ENCODE data around the gene RHOT1.
"Not testable (repeated sequence)": the region's sequence is repeated elsewhere in the genome, so short reads cannot be mapped to it uniquely, and the experiment has no call there.

The RHOT1 gene

DNA sequence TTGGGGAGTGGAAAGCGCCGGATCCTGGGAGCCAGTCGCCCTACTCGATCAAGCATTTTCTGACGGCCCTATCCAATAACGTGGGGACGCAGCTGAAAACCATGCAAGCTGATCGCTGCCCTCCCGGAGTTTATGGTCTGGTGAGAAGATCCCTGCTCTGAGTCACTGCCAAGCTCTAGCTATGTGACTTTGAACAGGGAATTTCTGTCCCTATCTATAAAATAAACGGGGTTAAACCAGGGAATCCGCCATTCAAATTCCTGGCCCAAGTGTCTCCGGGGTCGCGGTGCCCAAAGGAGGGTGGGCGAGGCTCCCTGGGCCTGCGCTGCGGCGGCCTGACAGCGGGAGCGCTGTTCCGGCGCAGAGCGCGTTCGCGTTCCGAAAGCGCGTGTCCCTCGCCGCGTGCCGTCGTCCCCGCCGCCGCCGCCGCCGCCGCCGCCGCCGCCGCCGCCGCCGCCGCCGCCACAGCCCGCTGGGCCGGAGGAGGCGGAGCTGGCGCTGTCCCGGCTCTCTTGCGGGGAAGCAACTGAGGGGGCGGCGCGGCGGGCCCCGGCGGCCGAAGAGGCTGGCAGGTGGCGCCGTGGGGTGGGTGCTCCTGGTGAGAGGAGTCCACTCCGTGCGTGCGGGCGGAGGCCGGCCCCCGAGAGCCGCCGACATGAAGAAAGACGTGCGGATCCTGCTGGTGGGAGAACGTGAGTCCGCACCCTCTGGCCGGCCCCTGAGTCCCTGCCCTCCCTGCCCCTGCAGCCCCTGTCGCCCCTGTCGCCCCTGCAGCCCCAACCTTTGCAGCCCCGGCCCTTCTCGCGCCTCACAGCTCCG, at the start of gene RHOT1:
Gene RHOT1, plus strand, starts transcription at position 465 of the 819 bp plus-strand sequence. Its CDS starts 191 bp downstream, at position 656.
- DNase-seq: peak; percentile 71

DNA sequence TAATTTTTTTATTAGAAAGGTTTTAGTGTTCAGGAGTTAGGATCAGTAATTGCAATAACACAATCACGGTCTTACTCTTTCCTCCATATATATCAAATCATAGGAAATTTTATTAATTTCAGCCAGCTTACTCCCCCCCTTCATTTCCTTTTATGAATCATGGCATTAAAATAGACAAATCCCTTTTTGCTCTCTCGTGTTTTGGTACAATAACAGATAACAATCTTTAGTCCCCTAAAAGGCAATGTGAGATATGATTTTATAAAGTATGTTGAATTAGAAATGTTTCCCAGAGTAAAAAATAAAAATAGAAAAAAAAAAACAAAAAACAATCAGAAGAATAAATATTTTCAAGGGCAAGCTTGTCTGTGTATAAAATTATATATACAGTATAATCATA, 42.6 kb upstream of the RHOT1 start:
- DNase-seq: no peak

DNA sequence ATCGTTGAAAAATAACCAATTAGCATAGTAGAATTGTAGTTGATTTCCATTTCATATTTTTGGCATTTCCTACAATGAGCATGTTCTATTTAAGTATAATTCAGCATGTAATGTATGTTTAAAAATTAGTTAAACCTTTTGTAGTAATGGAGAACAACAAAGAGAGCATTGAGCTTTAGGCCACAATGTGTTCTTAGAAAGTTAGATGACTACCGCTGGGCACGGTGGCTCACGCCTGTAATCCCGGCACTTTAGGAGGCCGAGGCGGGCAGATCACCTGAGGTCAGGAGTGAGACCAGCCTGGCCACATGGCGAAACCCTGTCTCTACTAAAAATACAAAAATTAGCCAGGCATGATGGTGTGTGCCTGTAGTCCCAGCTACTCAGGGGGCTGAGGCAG, 42.0 kb upstream of the RHOT1 start:
- DNase-seq: not testable (repeated sequence)

DNA sequence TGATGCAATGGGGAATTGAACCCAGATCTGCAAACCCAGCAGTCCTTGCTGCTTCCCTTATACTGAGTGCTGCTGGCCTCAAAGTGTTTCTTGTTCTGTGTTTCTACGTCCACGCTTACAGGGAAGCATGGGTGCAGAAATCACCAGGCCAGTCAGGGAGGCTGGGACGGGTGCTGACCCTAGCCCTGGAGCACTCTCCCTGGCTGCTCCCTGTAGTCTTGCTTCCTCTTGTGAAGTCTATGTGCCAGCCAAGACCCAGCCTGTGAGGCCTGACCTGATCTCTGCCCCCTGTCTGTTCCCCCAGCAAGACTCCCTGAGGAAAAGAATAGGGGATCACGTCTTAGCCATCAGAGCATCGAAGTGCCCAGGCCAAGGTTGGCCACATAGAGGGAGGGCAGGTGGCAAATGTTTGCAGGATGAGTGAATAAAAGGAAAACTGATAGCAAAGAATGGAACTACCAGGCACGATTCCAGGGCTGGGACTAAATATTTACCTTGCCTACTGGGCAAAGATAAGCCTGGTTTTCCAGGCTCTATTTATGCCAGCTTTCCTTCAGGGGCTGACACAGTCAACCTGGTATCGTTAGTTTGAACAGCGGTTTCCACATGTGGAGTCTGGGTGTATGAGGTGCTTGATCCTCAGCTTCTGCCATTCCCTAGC, 41.2 kb upstream of the RHOT1 start:
- no peak for DNase-seq

GRCh38 chr17:32102172-32102571, 40.1 kb upstream of the RHOT1 start:
- no peak for DNase-seq

DNA sequence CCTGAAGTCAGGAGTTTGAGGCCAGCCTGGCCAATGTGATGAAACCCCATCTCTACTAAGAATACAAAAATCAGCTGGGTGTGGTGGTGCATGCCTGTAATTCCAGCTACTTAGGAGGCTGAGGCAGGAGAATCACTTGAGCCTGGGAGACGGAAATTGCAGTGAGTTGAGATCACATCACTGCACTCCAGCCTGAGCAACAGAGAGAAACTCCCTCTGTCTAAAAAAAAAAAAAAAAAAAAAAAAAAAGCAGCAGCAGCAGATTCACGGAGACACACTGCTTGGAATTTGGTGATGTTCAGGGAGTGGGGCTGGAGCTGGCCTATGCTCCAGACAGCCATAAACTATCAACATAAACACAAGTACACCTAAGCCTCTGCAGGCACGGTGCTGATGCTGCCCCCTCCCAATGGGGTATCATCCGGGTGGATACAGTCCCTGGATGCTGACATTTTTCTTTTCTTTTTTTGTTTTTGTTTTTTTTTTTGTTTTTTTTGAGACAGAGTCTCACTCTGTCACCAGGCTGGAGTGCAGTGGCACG, 39.6 kb upstream of the RHOT1 start:
- DNase-seq: no peak

- DNase-seq: no peak
These were observed 38.7 kb upstream of the RHOT1 start for GRCh38 chr17:32103476-32104113.

- DNase-seq: no peak
These were observed 38.1 kb upstream of the RHOT1 start for GRCh38 chr17:32104158-32104557.

- DNase-seq: not testable (repeated sequence)
These were observed 35.8 kb upstream of the RHOT1 start for GRCh38 chr17:32106471-32106981.

GRCh38 chr17:32107194-32107593, 35.1 kb upstream of the RHOT1 start:
- not testable (repeated sequence) for DNase-seq

- DNase-seq: no peak
These were observed 31.7 kb upstream of the RHOT1 start for GRCh38 chr17:32110596-32110995.

- DNase-seq: no peak
These were observed 31.0 kb upstream of the RHOT1 start for GRCh38 chr17:32111141-32111771.

GRCh38 chr17:32112416-32112815, 29.9 kb upstream of the RHOT1 start:
- DNase-seq: no peak

- no peak for DNase-seq
These were observed 27.8 kb upstream of the RHOT1 start for GRCh38 chr17:32114536-32114935.

- not testable (repeated sequence) for DNase-seq
These were observed 26.8 kb upstream of the RHOT1 start for GRCh38 chr17:32115546-32115945.

DNA sequence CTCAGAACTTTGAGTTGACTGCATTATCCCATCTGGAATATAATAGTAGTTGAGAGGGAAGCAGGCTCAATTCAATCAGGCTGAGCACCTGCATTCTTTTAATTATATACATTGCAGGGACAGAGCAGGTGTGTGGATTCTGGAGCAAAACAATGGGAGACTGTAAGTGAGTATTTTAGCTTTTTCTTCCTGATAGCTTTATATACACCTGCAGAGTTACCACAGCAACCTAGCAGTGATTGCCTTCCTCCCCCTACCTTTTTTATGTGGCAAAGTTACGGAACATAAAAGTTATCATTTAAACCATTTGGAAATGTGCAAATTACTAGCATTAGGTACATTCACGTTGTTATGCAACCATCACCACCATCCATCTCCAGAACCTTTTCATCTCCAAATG, 25.4 kb upstream of the RHOT1 start:
- DNase-seq: no peak

DNA sequence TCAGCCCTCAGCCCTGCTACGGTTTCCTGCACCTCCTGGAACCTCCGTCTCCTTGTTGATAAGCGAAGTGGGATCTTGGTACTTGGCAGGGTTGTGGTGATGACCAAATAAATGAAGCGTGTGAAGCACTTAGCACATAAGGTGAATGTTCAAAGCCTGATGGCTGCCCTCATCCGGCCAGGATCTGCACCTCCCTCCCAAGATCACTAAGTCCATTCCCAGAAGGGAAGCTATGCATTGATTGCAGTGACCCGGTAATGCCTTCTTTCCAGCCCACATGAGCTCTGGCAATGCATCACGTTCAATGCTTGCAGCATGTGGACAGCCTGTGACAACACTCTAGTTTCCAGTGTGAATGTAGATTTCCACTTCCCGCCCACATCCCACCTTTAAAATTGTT, 24.9 kb upstream of the RHOT1 start:
- no peak for DNase-seq

DNA sequence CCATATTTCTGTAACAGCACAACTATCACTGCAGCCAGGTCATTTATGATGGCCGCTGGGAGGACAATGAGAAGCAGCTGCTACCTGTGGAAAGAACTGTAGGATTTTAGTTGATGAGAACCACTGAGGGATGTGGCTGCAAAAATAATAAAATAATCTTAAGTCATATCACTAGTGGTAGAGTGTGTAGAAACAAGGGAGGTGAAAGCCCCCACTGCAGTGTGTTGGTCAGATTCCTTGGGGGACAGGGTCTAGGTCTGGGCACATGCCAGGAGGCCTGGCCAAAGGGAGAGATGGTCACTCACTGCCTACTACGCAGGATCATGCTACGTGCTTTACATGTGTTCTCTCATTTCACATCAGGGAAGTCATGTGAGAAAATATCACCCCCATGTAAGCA, 24.2 kb upstream of the RHOT1 start:
- not testable (repeated sequence) for DNase-seq

DNA sequence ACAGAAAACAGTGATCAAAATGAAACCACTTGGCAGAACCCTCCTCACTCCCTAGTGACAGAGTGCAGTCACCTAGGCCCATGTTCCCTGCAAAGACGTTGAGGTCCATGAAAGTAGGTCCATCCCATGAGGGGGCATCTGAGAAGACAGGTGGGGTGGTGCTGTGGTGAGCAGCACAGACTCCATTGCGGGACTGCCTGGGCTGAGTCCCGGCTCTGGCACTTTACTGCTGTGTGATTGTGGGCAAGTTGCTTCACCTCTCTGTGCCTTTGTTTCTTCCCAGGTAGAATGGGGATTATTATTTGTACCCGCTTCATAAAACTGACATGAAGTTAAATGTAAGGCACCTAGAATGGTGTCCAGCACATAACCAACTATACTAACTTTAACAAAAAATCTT, 23.5 kb upstream of the RHOT1 start:
- DNase-seq: no peak

DNA sequence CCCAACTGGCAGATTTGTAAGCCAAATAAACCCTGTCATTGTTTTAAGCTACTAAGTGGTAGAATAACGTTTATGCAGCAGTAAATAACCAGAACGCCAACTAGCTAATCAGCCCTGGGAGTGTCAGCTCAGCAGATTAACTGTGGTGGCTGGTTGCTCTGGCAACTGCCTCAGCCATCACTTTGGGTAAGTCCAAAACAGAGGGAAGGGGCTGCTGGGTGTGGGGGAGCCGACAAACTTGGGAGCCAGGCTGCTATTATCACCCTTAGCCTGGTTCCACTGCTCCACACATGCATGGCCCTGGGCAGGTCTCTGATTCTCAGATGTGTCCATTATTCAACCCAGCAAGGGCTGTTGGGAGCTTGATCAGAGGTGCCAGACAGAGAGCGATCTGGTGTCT, 22.2 kb upstream of the RHOT1 start:
- no peak for DNase-seq

DNA sequence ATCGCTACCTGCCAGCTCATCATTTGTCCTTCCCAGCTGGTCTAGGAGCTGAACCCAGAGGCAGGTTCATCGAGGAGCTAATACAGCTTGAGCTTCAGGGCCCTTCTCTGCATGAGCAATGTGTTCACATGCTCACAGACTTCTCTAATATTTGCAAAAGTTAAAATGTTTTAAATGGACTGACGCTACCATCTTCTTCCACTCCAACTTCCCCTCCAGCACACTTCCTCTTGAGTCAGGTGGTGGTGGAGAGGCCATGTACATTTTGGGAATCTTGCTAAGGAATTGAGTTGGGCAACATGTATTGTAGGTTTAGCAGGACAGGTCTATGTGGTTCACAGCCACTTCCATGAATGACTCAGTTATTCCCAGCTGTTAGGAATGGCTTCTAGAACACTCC, 21.6 kb upstream of the RHOT1 start:
- DNase-seq: no peak

DNA sequence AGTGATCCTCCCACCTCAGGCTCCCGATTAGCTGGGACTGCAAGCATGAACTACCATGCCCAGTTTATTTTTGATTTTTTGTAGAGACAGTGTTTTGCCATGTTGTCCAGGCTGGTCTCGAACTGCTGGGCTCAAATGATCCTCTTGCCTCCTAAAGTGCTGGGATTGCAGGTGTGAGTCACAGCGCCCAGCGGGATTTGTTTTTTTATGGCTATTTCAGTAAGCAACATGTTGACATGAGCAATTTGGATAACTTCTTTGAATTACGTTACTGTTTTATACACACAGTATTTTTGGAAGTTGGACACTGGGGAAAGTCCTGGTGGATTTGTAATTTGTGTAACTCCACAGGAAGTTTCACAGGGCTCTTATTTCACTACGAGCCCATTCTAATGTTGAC, 18.5 kb upstream of the RHOT1 start:
- no peak for DNase-seq
